Ascending aorta (tissue), 2 donors: ENCODE results near the gene CFLAR. TPM values are rescaled to one million over a fixed set of nuclear protein-coding genes. Genes with fewer than 3 reads are reported as not detected.
"Not testable (repeated sequence)": the region's sequence is repeated elsewhere in the genome, so short reads cannot be mapped to it uniquely, and the experiment has no call there.

Source experiments
- DNase-seq, 2 donors: peaks; one replicate each; pipeline ENCODE4 v3.0.0-alpha.2; 2019; ENCODE audit warnings: low spot score in 2 of 2
- H3K27ac ChIP-seq, 2 donors: fragments of 200-600 bp; sonication (generic); one replicate each; pipeline ENCODE4 v1.5.1; 2016 to 2017; ENCODE audit warnings: mild to moderate bottlenecking in 1 of 2
- H3K27me3 ChIP-seq: fragments of 200-600 bp; sonication (generic); one replicate; pipeline ENCODE4 v1.5.1; 2017
- H3K36me3 ChIP-seq, 2 donors: fragments of 200-600 bp; sonication (generic); one replicate each; pipeline ENCODE4 v1.5.1; 2016
- H3K4me1 ChIP-seq, 2 donors: fragments of 200-600 bp; sonication (generic); one replicate each; pipeline ENCODE4 v1.5.1; 2016 to 2017; ENCODE audit warnings: mild to moderate bottlenecking in 1 of 2
- H3K4me3 ChIP-seq, 2 donors: fragments of 200-600 bp; sonication (generic); one replicate each; pipeline ENCODE4 v1.5.1; 2016 to 2017; ENCODE audit warnings: mild to moderate bottlenecking in 1 of 2
- H3K9me3 ChIP-seq, 2 donors: fragments of 200-600 bp; sonication (generic); one replicate each; pipeline ENCODE4 v1.5.1; 2016
- CTCF ChIP-seq, 3 experiments: fragments of 200-600 bp in 2 of 3; fragments of 450-650 bp in 1 of 3; sonication (generic) in 2 of 3; IDR thresholded peaks; one replicate each; pipeline ENCODE4 v1.5.1; 2016 to 2019; ENCODE audit warnings: antibody characterized with exemption in 3 of 3, mild to moderate bottlenecking in 1 of 3, moderate library complexity in 1 of 3
- intact Hi-C: fragments of 100-400 bp; cut with DNase I; formaldehyde crosslinking; loops from one replicate; pipeline ENCODE4 v1.15.1; 2023
- total RNA-seq: library from RNA; depleted of rRNA; stranded (reverse); fragments of >200 nt; gene quantifications from one replicate; pipeline ENCODE4 v1.1.0, GENCODE V29; 2016

The CFLAR gene
- total RNA-seq, 1 donor from 2014 or later = 112 TPM

GRCh38 chr2:201136889-201137321, 20.9 kb downstream of the CFLAR start:
- no peaks in the 10 kb centered on the region for H3K9me3 ChIP-seq
- intact Hi-C loops = no loop called here
- no peak overlapping the region for H3K27ac ChIP-seq
- no peak overlapping the region for H3K4me3 ChIP-seq
- peaks cover 63 to 81% of the 10 kb centered on the region in 2 donors for H3K36me3 ChIP-seq
- no peak for TF ChIP-seq CTCF (IDR thresholded peaks at IDR 0.05)
- no peak for DNase-seq
- H3K4me1 ChIP-seq = peaks cover 0 to 2% of the 10 kb centered on the region in 2 donors
- H3K27me3 ChIP-seq = no peaks in the 10 kb centered on the region

- TF ChIP-seq CTCF (IDR thresholded peaks at IDR 0.05) = no peak
- peaks cover 71 to 84% of the 10 kb centered on the region in 2 donors for H3K36me3 ChIP-seq
- no peak for DNase-seq
- H3K9me3 ChIP-seq = no peaks in the 10 kb centered on the region
- no peak overlapping the region for H3K4me3 ChIP-seq
- no peaks in the 10 kb centered on the region for H3K27me3 ChIP-seq
- no peak overlapping the region for H3K27ac ChIP-seq
- intact Hi-C loops = no loop called here
- peaks cover 0 to 2% of the 10 kb centered on the region in 2 donors for H3K4me1 ChIP-seq
Measured at GRCh38 chr2:201137505-201138400, 21.8 kb downstream of the CFLAR start.

GRCh38 chr2:201138401-201138970, 22.5 kb downstream of the CFLAR start:
- Histone ChIP-seq H3K9me3 (no peaks in the 10 kb centered on the region), H3K36me3 (peaks cover 71 to 84% of the 10 kb centered on the region in 2 donors)
- intact Hi-C loops = no loop called here

GRCh38 chr2:201138986-201139781, 23.2 kb downstream of the CFLAR start:
- H3K9me3 ChIP-seq, H3K4me3 ChIP-seq, H3K4me1 ChIP-seq, H3K27me3 ChIP-seq, DNase-seq, H3K27ac ChIP-seq, intact Hi-C loops: not testable (repeated sequence)
- H3K36me3 ChIP-seq = peaks cover 76 to 86% of the 10 kb centered on the region in 2 donors

More at GRCh38 chr2:201138401-201138970, 22.5 kb downstream of the CFLAR start:
- no peak for DNase-seq
- peaks cover 0 to 2% of the 10 kb centered on the region in 2 donors for H3K4me1 ChIP-seq
- H3K27ac ChIP-seq = no peak overlapping the region
- H3K27me3 ChIP-seq = no peaks in the 10 kb centered on the region
- no peak overlapping the region for H3K4me3 ChIP-seq
- TF ChIP-seq CTCF (IDR thresholded peaks at IDR 0.05) = no peak

- Histone ChIP-seq H3K4me1 (no peaks in the 10 kb centered on the region), H3K9me3 (no peaks in the 10 kb centered on the region), H3K27me3 (no peaks in the 10 kb centered on the region), H3K4me3 (no peak overlapping the region), H3K36me3 (peaks cover 76 to 91% of the 10 kb centered on the region in 2 donors), H3K27ac (no peak overlapping the region)
- intact Hi-C loops = no loop called here
- no peak for TF ChIP-seq CTCF (IDR thresholded peaks at IDR 0.05)
- DNase-seq = no peak
Measured at GRCh38 chr2:201139836-201140604, 24.1 kb downstream of the CFLAR start.
